ENCODE results near the gene ACTG2. TPM values are rescaled to one million over a fixed set of nuclear protein-coding genes. Genes with fewer than 3 reads are reported as not detected.
A peak's percentile ranks its signal among the peaks of the same experiment; 100 is the strongest.

The ACTG2 gene
- total RNA-seq, 1 donor from 2014 or later: 0.32 TPM

DNA sequence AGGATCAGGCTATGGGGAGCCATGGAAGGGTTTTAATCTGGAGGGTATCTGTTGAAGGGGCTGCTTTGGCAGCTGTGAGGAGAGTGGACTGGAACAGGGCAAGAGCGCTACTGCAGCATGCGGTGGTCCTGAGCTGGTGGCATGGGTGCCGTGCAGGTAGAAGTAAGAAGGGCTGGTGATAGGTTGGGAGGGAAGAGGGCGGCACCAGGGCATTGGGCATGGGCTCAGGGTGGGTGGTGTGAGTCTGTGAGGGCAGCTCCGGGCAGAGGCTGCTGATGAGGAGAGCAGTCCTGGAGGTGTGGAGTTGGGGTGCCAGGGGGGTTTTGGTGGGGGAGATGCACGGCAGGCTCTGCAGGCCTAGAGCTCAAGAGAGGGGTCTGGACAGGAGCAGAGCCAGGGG is 2.1 kb downstream of the ACTG2 start:
- H4K20me1 ChIP-seq (ENCODE audit: low read depth): no peaks in the 10 kb centered on the region
- TF ChIP-seq EZH2 (IDR thresholded peaks at IDR 0.05): no peak
- TF ChIP-seq, protein P1, sequence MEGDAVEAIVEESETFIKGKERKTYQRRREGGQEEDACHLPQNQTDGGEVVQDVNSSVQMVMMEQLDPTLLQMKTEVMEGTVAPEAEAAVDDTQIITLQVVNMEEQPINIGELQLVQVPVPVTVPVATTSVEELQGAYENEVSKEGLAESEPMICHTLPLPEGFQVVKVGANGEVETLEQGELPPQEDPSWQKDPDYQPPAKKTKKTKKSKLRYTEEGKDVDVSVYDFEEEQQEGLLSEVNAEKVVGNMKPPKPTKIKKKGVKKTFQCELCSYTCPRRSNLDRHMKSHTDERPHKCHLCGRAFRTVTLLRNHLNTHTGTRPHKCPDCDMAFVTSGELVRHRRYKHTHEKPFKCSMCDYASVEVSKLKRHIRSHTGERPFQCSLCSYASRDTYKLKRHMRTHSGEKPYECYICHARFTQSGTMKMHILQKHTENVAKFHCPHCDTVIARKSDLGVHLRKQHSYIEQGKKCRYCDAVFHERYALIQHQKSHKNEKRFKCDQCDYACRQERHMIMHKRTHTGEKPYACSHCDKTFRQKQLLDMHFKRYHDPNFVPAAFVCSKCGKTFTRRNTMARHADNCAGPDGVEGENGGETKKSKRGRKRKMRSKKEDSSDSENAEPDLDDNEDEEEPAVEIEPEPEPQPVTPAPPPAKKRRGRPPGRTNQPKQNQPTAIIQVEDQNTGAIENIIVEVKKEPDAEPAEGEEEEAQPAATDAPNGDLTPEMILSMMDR (IDR thresholded peaks at IDR 0.05): no peak
- TF ChIP-seq EZH2phosphoT487 (IDR thresholded peaks at IDR 0.05): no peak
- H3K4me3 Mint-ChIP-seq: no peak overlapping the region
- peaks cover 4% of the 10 kb centered on the region for H3K4me1 Mint-ChIP-seq
- no peaks in the 10 kb centered on the region for H3K9me3 ChIP-seq (ENCODE audit: low read depth)
- H3K27me3 Mint-ChIP-seq (ENCODE audit: insufficient read depth, low read depth): peaks cover 8% of the 10 kb centered on the region
- DNase-seq (ENCODE audit: low spot score): no peak
- no peaks in the 10 kb centered on the region for H3K79me2 ChIP-seq (ENCODE audit: low read depth)
- H2AFZ ChIP-seq (replicated peaks): no peak overlapping the region
- no peaks in the 10 kb centered on the region for H3K9me3 Mint-ChIP-seq
- H3K27me3 ChIP-seq: no peaks in the 10 kb centered on the region
- H3K27ac Mint-ChIP-seq: no peak overlapping the region
- no peak overlapping the region for H3K4me2 ChIP-seq
- no peaks in the 10 kb centered on the region for H3F3A ChIP-seq (ENCODE audit: low read depth)
- H3K27ac ChIP-seq: no peak overlapping the region
- no peaks in the 10 kb centered on the region for H3K36me3 Mint-ChIP-seq
- H3K9ac ChIP-seq: no peak overlapping the region
- no peak overlapping the region for H3K4me3 ChIP-seq
- peaks cover 12% of the 10 kb centered on the region for H3K4me1 ChIP-seq
- no peaks in the 10 kb centered on the region for H3K36me3 ChIP-seq

DNA sequence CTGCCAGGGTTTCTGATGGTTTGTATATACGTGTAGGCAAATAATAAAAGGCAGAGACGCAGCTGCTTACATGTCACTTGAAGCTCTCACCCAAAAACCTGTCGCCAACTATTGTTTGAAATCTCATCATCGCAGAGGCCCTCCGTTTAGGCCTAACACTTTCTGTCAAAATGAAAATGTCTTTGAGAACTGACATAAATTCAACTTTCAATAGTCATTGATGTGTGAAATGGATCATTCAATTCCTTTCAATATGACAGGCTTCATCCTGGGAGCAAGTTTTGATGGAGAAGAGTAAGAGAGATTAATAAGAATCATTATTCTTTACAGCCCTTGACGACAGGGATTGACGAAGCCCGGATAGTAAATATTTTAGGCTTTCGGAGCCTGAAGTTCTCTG is 2.7 kb downstream of the ACTG2 start:
- no peaks in the 10 kb centered on the region for H3K9me3 Mint-ChIP-seq

DNA sequence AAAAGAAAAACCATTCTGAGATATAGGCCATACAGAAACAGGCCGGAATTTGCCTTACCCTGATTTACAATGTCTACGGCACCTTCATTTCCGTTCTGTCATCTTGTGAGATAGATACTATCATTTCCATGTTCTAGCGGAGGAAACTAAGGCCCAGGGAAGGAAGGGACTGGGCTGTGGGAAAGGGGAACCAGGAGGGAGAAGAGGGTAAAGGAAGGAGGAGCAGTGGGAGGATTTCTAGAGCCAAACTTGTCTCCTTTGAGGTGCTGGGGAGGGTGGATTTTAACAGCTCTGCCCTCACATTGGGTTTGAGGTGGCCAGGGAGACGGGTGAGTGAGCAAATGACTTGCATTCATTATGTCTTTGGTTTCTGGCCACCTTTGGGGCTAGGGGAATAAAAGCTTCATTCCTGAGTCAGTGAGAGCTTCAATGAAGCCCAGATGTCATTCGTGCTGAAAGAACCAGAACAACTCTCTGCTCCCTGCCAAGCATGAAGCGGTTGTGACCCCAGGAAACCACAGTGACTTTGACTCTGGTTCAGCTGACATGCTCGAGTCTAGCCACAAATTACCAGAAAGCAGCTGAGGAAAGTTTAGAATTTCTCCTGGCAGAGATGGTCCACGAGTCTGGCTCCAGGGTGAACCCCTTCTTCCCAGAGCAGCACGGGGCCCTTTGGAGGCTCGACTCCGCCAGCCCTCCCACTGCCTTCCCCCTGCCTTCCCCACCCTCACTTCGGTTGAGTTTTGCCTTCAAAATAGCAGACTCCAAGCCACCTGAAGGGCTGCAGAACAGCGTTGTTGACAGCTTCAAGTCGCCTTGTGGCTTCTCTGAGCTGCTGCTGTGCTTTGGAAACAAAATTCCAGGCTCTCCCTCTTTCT is 3.8 kb downstream of the ACTG2 start:
- Mint-ChIP-seq H3K27me3 (ENCODE audit: insufficient read depth, low read depth) (peaks cover 3% of the 10 kb centered on the region), H3K36me3 (no peaks in the 10 kb centered on the region), H3K27ac (no peak overlapping the region), H3K9me3 (no peaks in the 10 kb centered on the region), H3K4me3 (no peak overlapping the region), H3K4me1 (peaks cover 4% of the 10 kb centered on the region)
- Histone ChIP-seq H3K9ac (no peak overlapping the region), H3F3A (ENCODE audit: low read depth) (no peaks in the 10 kb centered on the region), H3K4me2 (peak overlapping the region; percentile 42), H4K20me1 (ENCODE audit: low read depth) (no peaks in the 10 kb centered on the region), H3K27me3 (no peaks in the 10 kb centered on the region), H3K27ac (no peak overlapping the region), H3K4me3 (no peak overlapping the region), H3K9me3 (ENCODE audit: low read depth) (no peaks in the 10 kb centered on the region), H2AFZ (replicated peaks) (peak overlapping the region; percentile 95), H3K36me3 (no peaks in the 10 kb centered on the region), H3K79me2 (ENCODE audit: low read depth) (no peaks in the 10 kb centered on the region), H3K4me1 (peaks cover 12% of the 10 kb centered on the region)
- no peak for TF ChIP-seq EZH2phosphoT487 (IDR thresholded peaks at IDR 0.05)
- TF ChIP-seq, protein P1 (IDR thresholded peaks at IDR 0.05): no peak
- no peak for TF ChIP-seq EZH2 (IDR thresholded peaks at IDR 0.05)
- DNase-seq (ENCODE audit: low spot score): no peak

More for the DNA sequence above, 2.7 kb downstream of the ACTG2 start:
- no peaks in the 10 kb centered on the region for H3K36me3 Mint-ChIP-seq
- no peak for DNase-seq (ENCODE audit: low spot score)
- peaks cover 12% of the 10 kb centered on the region for H3K4me1 ChIP-seq
- H3K27me3 ChIP-seq: no peaks in the 10 kb centered on the region
- no peak overlapping the region for H3K27ac Mint-ChIP-seq
- no peak overlapping the region for H3K4me2 ChIP-seq
- H3K9ac ChIP-seq: no peak overlapping the region
- peaks cover 4% of the 10 kb centered on the region for H3K27me3 Mint-ChIP-seq (ENCODE audit: insufficient read depth, low read depth)
- H2AFZ ChIP-seq (replicated peaks): no peak overlapping the region
- H3F3A ChIP-seq (ENCODE audit: low read depth): no peaks in the 10 kb centered on the region
- no peaks in the 10 kb centered on the region for H3K79me2 ChIP-seq (ENCODE audit: low read depth)
- no peaks in the 10 kb centered on the region for H3K36me3 ChIP-seq
- H3K27ac ChIP-seq: no peak overlapping the region
- no peak overlapping the region for H3K4me3 Mint-ChIP-seq
- no peaks in the 10 kb centered on the region for H4K20me1 ChIP-seq (ENCODE audit: low read depth)
- H3K4me1 Mint-ChIP-seq: peaks cover 4% of the 10 kb centered on the region
- H3K9me3 ChIP-seq (ENCODE audit: low read depth): no peaks in the 10 kb centered on the region
- TF ChIP-seq, protein P1 (IDR thresholded peaks at IDR 0.05): no peak
- no peak for TF ChIP-seq EZH2 (IDR thresholded peaks at IDR 0.05)
- no peak for TF ChIP-seq EZH2phosphoT487 (IDR thresholded peaks at IDR 0.05)
- no peak overlapping the region for H3K4me3 ChIP-seq
